BLaER1 treated with 17β-estradiol and CSF1 and Interleukin-3, amounts not matched to agents 10 nM and 100 nM (cell line): Measurements from ENCODE around the gene ROBO1.

Experiments
- H3K27ac ChIP-seq, 11 experiments: shearing (Covaris generic); formaldehyde crosslinking; 2 replicates each; pipeline ENCODE4 v1.8.1; 2022
- H3K27me3 ChIP-seq, 11 experiments: shearing (Covaris generic); formaldehyde crosslinking; 2 replicates each; pipeline ENCODE4 v1.8.1; 2022
- H3K36me3 ChIP-seq, 11 experiments: shearing (Covaris generic); formaldehyde crosslinking; 2 replicates each; pipeline ENCODE4 v1.8.1; 2022
- H3K4me1 ChIP-seq, 10 experiments: shearing (Covaris generic); formaldehyde crosslinking; 2 replicates each; pipeline ENCODE4 v1.8.1; 2022
- H3K4me2 ChIP-seq, 11 experiments: shearing (Covaris generic); formaldehyde crosslinking; 2 replicates each; pipeline ENCODE4 v1.8.1; 2022
- H3K4me3 ChIP-seq, 10 experiments: shearing (Covaris generic); formaldehyde crosslinking; 2 replicates each; pipeline ENCODE4 v1.8.1; 2022
- H3K9ac ChIP-seq, 11 experiments: shearing (Covaris generic); formaldehyde crosslinking; 2 replicates each; pipeline ENCODE4 v1.8.1; 2022
- H3K9me3 ChIP-seq, 11 experiments: shearing (Covaris generic); formaldehyde crosslinking; replicated peaks in 1 of 11; 2 replicates each; pipeline ENCODE4 v1.8.1; 2022
- H4K20me1 ChIP-seq, 11 experiments: shearing (Covaris generic); formaldehyde crosslinking; 2 replicates each; pipeline ENCODE4 v1.8.1; 2022
- Cebpa-rat ChIP-seq, 11 experiments: shearing (Covaris generic); IDR thresholded peaks; 2 replicates each; pipeline ENCODE4 v1.8.1; 2022

Gene ROBO1

DNA sequence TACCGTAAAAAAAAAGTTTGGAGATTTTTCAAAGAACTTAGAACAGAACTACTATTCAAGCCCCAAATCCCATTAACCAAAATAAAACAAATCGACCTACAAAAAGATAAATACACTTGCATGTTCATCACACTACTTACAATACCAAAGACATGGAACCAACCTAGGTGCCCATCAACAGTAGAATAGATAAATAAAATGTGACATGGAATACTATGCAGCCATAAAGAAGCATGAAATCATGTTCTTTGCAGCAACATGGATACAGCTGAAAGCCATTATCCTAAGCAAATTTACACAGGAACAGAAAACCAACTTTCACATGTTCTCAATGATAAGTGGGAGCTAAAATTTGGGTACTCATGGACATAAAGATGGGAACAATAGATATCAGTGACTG is 768.7 kb downstream of the ROBO1 start:
- H4K20me1 ChIP-seq: peaks cover 0 to 5% (median 0%) of the 10 kb centered on the region in 11 experiments; a peak in 3 of 22 replicates
- 0 out of 20 replicates have a peak, but pooled peaks cover 0 to 8% (median 0%) of the 10 kb centered on the region in 10 experiments for H3K4me1 ChIP-seq

GRCh38 chr3:78995087-78995486 is 772.7 kb downstream of the ROBO1 start:
- Histone ChIP-seq H3K27me3 (no peaks in the 10 kb centered on the region), H3K9ac (no peak overlapping the region), H3K9me3 (peaks cover 34 to 86% (median 60%) of the 10 kb centered on the region in 11 experiments), H3K4me2 (no peak overlapping the region), H3K36me3 (peaks cover 0 to 91% (median 65%) of the 10 kb centered on the region in 11 experiments; a peak in 18 of 22 replicates), H4K20me1 (peaks cover 0 to 5% (median 0%) of the 10 kb centered on the region in 11 experiments; a peak in 1 of 22 replicates), H3K4me3 (no peak overlapping the region), H3K4me1 (peaks cover 0 to 14% (median 0%) of the 10 kb centered on the region in 10 experiments; a peak in 1 of 20 replicates), H3K27ac (no peak overlapping the region)
- TF ChIP-seq Cebpa-rat (IDR thresholded peaks at IDR 0.05): no peak

More for the DNA sequence above, 768.7 kb downstream of the ROBO1 start:
- no peak overlapping the region for H3K9ac ChIP-seq
- TF ChIP-seq Cebpa-rat (IDR thresholded peaks at IDR 0.05): no peak
- no peak overlapping the region for H3K4me2 ChIP-seq
- H3K27me3 ChIP-seq: no peaks in the 10 kb centered on the region
- H3K9me3 ChIP-seq: peaks cover 25 to 79% (median 50%) of the 10 kb centered on the region in 11 experiments
- no peak overlapping the region for H3K4me3 ChIP-seq
- peaks cover 0 to 78% (median 41%) of the 10 kb centered on the region in 11 experiments; a peak in 17 of 22 replicates for H3K36me3 ChIP-seq
- no peak overlapping the region for H3K27ac ChIP-seq

DNA sequence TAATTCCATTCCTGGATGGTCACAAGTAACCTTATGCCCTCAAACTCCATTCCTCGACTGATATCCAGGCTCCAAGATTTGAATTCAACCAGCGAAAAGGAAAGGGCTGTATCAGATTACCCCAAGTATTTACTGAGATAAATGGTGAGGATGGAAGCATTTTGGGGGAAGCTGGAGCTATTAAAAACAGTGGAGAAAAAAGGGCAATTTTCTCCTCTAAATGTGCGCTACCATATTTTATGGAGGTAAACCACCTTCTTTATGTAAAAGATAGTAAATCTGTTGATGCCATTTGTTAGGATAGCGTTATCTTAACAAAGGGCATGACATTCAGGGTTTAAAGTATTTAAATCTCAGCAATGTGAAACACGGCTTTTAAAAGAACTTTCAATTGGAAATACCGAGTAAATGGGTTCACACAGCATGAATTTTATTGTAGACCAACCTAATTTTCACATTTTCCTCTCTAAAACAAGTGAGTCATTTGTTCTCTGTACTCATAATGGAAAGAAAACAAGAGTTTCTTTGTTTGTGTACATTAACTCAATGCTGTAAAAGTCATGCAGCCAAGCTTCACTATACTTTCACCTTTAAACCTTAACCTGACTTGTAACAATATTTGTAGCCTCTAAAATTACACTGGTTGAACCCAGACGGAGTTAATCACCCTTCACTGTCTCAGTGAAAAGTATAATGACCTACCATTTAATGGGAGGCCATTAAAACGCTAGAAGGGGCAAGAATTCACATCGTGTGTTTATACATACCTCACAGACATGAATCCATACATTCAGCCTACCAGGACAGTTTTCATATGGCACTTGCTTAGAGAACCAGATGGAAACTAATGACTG is 773.4 kb downstream of the ROBO1 start:
- H3K9me3 ChIP-seq: peaks cover 31 to 79% (median 53%) of the 10 kb centered on the region in 11 experiments
- no peak overlapping the region for H3K4me3 ChIP-seq
- H3K36me3 ChIP-seq: peaks cover 0 to 85% (median 58%) of the 10 kb centered on the region in 11 experiments; a peak in 18 of 22 replicates
- H3K27ac ChIP-seq: no peak overlapping the region
- no peak overlapping the region for H3K4me2 ChIP-seq
- H3K9ac ChIP-seq: no peak overlapping the region
- no peak for TF ChIP-seq Cebpa-rat (IDR thresholded peaks at IDR 0.05)
- H3K27me3 ChIP-seq: no peaks in the 10 kb centered on the region
- peaks cover 0 to 14% (median 0%) of the 10 kb centered on the region in 10 experiments; a peak in 1 of 20 replicates for H3K4me1 ChIP-seq
- H4K20me1 ChIP-seq: peaks cover 0 to 5% (median 0%) of the 10 kb centered on the region in 11 experiments; a peak in 1 of 22 replicates

DNA sequence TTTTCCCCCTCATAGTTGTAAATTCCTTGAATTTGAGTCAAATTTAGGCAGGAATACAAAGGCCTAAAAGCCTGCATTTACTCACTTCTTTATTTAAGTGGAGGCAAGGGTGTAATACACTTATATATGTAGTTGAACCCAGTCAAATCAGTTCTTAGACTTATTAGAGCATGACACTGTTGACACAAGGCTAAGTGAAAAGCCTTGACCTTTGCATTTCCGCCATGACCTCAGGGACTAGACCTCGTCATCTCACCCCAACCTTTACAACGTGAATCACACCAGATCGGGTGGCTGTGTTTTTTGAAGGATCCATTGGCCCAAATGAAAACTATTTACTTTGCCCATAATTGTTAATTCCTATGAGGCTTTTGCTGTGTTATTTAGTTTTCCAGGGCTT is 774.4 kb downstream of the ROBO1 start:
- peaks cover 0 to 5% (median 0%) of the 10 kb centered on the region in 11 experiments; a peak in 1 of 22 replicates for H4K20me1 ChIP-seq
- peaks cover 24 to 71% (median 46%) of the 10 kb centered on the region in 11 experiments for H3K9me3 ChIP-seq
- peaks cover 0 to 14% (median 0%) of the 10 kb centered on the region in 10 experiments; a peak in 1 of 20 replicates for H3K4me1 ChIP-seq
- H3K4me3 ChIP-seq: no peak overlapping the region
- H3K27me3 ChIP-seq: no peaks in the 10 kb centered on the region
- H3K36me3 ChIP-seq: peaks cover 0 to 77% (median 54%) of the 10 kb centered on the region in 11 experiments; a peak in 18 of 22 replicates
- H3K9ac ChIP-seq: no peak overlapping the region
- H3K4me2 ChIP-seq: no peak overlapping the region
- TF ChIP-seq Cebpa-rat (IDR thresholded peaks at IDR 0.05): no peak
- no peak overlapping the region for H3K27ac ChIP-seq

- Histone ChIP-seq H3K27me3 (no peaks in the 10 kb centered on the region), H3K9me3 (peaks cover 24 to 67% (median 46%) of the 10 kb centered on the region in 11 experiments), H3K4me3 (no peak overlapping the region), H4K20me1 (peaks cover 0 to 5% (median 0%) of the 10 kb centered on the region in 11 experiments; a peak in 1 of 22 replicates), H3K27ac (no peak overlapping the region), H3K4me2 (no peak overlapping the region), H3K4me1 (peaks cover 0 to 10% (median 0%) of the 10 kb centered on the region in 10 experiments; a peak in 1 of 20 replicates), H3K9ac (no peak overlapping the region), H3K36me3 (peaks cover 0 to 72% (median 54%) of the 10 kb centered on the region in 11 experiments; a peak in 18 of 22 replicates)
- TF ChIP-seq Cebpa-rat (IDR thresholded peaks at IDR 0.05): no peak
Measured at GRCh38 chr3:78992830-78993229, 775.0 kb downstream of the ROBO1 start.

DNA sequence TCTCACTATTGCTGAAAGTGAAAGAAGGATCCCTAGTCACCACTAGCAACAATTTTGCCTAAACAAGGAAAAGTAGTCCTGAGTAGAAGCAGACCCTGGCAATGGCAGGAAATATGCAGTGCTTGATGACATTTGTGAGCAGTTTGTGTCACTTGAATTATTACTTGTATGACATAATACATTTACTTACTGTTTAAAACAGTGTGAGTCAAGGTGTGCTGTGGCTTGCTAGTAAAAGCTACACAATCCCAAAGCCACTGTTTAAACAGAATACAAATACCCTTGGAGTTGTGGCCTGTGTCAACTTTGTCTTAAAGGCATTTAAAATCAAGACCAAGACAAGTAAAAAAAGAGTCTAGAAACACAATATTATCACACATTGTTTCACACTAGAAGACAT is 775.4 kb downstream of the ROBO1 start:
- peaks cover 24 to 63% (median 44%) of the 10 kb centered on the region in 11 experiments for H3K9me3 ChIP-seq
- no peak overlapping the region for H3K27ac ChIP-seq
- peaks cover 0 to under 1% (median 0%) of the 10 kb centered on the region in 11 experiments; a peak in 2 of 22 replicates for H4K20me1 ChIP-seq
- no peaks in the 10 kb centered on the region for H3K27me3 ChIP-seq
- no peak overlapping the region for H3K4me3 ChIP-seq
- peaks cover 0 to 69% (median 51%) of the 10 kb centered on the region in 11 experiments; a peak in 18 of 22 replicates for H3K36me3 ChIP-seq
- no peak overlapping the region for H3K4me2 ChIP-seq
- H3K4me1 ChIP-seq: peaks cover 0 to 6% (median 0%) of the 10 kb centered on the region in 10 experiments; a peak in 1 of 20 replicates
- H3K9ac ChIP-seq: no peak overlapping the region
- no peak for TF ChIP-seq Cebpa-rat (IDR thresholded peaks at IDR 0.05)

DNA sequence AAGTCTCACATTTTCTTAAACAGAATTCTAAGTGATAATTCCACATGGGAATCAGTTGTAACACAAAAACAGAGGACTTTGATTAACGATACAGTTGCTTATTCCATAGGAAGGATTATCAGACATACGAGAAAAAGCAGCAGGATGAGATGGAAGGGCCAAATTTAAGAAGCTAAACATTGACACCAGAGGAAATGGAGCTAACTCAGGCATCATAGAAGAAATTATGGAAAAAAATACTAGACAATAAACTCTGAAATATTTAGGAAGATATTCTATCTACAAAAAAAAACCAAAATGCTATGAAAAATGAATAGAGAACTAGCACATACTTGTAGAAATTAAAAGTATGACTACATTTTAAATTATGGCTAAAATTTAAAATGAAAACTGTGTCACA is 776.1 kb downstream of the ROBO1 start:
- H4K20me1 ChIP-seq: no peaks in the 10 kb centered on the region; a peak in 2 of 22 replicates
- H3K9me3 ChIP-seq: peaks cover 24 to 55% (median 43%) of the 10 kb centered on the region in 11 experiments
- no peak overlapping the region for H3K27ac ChIP-seq
- no peak overlapping the region for H3K9ac ChIP-seq
- H3K27me3 ChIP-seq: no peaks in the 10 kb centered on the region
- no peak for TF ChIP-seq Cebpa-rat (IDR thresholded peaks at IDR 0.05)
- H3K4me2 ChIP-seq: no peak overlapping the region
- H3K36me3 ChIP-seq: peaks cover 0 to 65% (median 45%) of the 10 kb centered on the region in 11 experiments; a peak in 18 of 22 replicates
- no peak overlapping the region for H3K4me3 ChIP-seq
- H3K4me1 ChIP-seq: peaks cover 0 to 6% (median 0%) of the 10 kb centered on the region in 10 experiments; a peak in 1 of 20 replicates

- Histone ChIP-seq H3K27ac (no peak overlapping the region), H4K20me1 (peaks cover 0 to 2% (median 0%) of the 10 kb centered on the region in 11 experiments; a peak in 2 of 22 replicates), H3K4me1 (peaks cover 0 to 6% (median 0%) of the 10 kb centered on the region in 10 experiments; a peak in 1 of 20 replicates), H3K27me3 (no peaks in the 10 kb centered on the region), H3K4me3 (no peak overlapping the region), H3K9me3 (peaks cover 19 to 48% (median 33%) of the 10 kb centered on the region in 11 experiments), H3K4me2 (no peak overlapping the region), H3K9ac (no peak overlapping the region), H3K36me3 (peaks cover 0 to 64% (median 35%) of the 10 kb centered on the region in 11 experiments; a peak in 18 of 22 replicates)
- no peak for TF ChIP-seq Cebpa-rat (IDR thresholded peaks at IDR 0.05)
Measured at GRCh38 chr3:78990156-78990555, 777.6 kb downstream of the ROBO1 start.

GRCh38 chr3:78988324-78988723 is 779.5 kb downstream of the ROBO1 start:
- no peaks in the 10 kb centered on the region for H3K27me3 ChIP-seq
- peaks cover 13 to 37% (median 23%) of the 10 kb centered on the region in 11 experiments for H3K9me3 ChIP-seq
- H4K20me1 ChIP-seq: peaks cover 0 to 6% (median 0%) of the 10 kb centered on the region in 11 experiments; a peak in 2 of 22 replicates
- no peak for TF ChIP-seq Cebpa-rat (IDR thresholded peaks at IDR 0.05)
- peaks cover 0 to 64% (median 44%) of the 10 kb centered on the region in 11 experiments; a peak in 18 of 22 replicates for H3K36me3 ChIP-seq
- no peak overlapping the region for H3K27ac ChIP-seq
- peaks cover 0 to 6% (median 0%) of the 10 kb centered on the region in 10 experiments; a peak in 1 of 20 replicates for H3K4me1 ChIP-seq
- no peak overlapping the region for H3K9ac ChIP-seq
- H3K4me3 ChIP-seq: no peak overlapping the region
- H3K4me2 ChIP-seq: no peak overlapping the region
